Endometrial microvascular endothelial cells (primary cell): ENCODE measurements around the gene DPP6. TPM values are rescaled to one million over a fixed set of nuclear protein-coding genes. Genes with fewer than 3 reads are reported as not detected.

ENCODE experiments used
- in situ Hi-C: cut with HindIII; loops from 2 replicates; pipeline ENCODE4 v1.10.0; 2017; ENCODE audit warnings: low sequenced_read_pairs, low pct_unique_long_range_greater_than_20kb; ENCODE audit errors: inconsistent ontology term
- total RNA-seq: library from RNA; depleted of rRNA; stranded (reverse); fragments of >200 nt; gene quantifications from one replicate; pipeline ENCODE4 v1.2.3, GENCODE V29; 2015; ENCODE audit errors: inconsistent ontology term

DPP6 gene
- total RNA-seq, 1 donor from 2014 or later, result not detected

DNA sequence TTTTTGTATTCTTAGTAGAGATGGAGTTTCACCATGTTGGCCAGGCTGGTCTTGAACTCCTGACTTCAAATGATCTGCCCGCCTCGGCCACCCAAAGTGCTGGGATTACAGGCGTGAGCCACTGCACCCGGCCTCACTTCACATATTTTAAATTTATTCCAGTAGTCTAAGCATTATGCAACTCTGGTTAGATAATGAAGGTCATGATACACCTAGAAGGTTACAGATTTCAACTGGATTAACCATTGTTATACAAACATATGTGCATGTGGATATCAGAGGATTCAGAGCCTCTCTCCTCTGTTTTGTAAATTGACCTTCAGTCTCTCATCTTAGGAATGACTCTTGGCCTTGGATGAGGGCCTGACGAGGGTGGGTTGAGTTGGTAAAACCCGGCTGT, 146.3 kb downstream of the DPP6 start:
- in situ Hi-C loops, result no loop called here

DNA sequence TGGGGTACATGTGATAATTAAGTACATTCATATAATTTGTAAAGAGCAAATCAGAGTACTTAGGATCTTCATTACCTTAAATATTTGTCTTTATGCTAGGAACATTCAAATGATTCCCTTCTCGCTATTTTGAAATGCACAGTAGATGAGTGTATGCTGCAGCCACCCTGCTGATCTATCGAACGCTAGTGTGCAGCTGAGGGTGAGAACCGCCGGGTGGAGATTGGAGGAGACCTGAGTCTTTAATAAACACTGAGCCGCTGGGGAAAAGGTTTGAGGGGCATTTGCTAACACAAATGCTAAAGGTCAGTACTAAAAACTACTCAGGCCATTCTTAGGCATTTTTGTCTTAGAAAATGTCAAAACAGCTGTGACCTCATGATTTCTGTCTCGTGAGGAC, 148.0 kb downstream of the DPP6 start:
- in situ Hi-C loops, result no loop called here

DNA sequence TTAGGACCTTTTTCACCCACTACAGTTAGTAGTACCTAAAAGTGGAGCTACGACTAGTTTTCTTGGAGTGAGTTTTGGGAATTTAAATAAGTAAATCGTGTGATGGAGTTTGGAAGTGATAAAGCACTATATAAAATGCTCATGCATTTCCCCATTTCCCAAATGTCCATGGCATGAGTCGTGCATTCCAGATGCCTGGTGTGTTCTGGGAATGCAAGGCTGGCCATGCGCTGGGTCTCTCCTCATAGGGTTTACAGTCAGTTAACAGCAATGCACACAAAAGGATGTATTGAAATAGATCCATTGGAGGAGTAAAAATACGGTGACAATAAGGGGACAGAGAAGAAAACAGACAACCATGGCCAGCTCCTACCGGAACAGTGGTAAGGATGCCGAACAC, 149.8 kb downstream of the DPP6 start:
- in situ Hi-C loops, result no loop called here

DNA sequence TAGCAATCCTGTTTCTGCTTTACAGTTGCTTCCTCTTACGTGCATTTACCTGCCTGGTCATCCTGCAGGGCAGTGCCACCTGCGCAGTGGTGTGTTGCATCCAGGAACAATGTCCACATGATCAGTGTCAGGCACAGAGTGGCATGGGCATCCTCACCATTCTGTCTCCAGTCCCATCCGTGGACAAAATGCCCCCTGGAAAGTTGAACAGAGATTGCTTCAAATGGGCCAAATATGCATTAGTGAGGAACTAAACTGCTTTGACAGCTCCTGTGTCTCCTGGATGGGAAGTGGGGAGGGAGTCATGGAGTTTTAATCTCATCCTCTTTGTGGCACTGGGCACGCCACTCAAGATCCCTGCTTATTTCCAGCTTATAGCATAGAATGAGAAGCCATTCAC, 151.8 kb downstream of the DPP6 start:
- in situ Hi-C loops, result no loop called here

DNA sequence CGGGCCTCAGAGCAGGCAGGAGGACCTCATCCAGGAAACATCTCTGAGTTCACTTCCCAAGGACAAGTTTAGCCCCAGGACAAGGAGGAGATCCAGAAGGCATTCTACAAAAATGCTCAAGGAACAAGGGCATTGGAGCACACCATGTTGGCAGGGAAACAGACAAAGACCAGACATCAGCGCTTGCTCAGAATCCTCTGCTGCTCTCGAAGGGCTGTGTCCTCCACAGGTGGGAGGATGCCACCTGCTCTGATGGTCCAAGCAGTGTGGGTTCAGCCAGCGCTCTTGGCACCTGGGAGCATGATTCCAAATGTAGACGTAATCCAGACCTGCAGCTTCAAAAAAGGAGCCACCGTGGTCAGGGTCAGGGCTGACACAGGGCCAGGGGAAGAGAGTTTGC, 160.7 kb downstream of the DPP6 start:
- in situ Hi-C loops, result no loop called here

DNA sequence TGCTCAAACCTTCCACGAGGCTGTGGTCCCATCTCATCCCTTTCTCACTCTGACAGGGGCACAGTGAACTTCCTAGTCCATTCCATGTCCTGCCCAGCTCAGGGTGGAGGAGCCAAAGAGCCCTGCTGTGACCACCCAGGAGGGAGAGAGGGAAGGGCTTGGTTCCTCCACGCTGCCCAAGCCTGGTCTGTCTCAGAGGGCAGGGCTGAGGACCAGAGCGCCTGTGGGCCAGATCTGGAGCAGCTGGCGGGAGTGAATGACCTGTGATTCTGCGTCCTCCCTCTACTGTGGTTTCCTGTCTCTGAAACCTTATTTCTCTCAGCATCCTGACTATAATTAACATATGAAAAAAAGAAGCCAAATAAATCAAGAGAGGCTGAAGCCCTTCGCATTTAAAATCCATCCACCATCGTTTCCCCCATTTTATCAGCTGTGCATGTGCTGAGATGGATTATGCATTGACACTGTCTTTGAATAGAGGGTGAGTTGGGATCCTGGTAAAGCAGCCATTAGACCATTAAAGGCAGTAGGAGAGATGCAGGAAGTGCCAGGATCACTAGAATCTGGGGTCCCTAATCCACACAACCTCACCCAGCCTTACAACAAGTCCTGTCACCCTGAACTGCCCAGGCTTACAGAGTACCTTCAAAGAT, 165.6 kb downstream of the DPP6 start:
- in situ Hi-C loops, result no loop called here

DNA sequence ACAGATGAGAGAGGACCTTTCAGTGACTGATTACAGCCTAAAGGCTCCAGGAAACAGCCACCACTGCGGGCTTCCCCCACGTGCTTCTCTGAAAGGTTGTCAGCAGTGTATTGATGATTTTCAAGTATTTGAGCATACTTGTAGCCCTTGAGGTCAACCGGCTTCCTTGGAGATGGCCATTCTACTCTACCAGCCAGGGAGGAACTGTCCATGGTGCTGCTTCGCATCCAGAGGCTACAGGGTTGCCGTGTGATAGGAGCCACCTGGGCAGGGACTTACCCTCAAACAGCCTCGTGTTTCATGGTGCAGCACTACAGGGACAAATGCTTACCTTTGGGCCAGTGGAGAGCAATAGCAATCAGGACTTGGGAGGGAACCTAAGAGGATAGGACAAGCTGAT, 179.5 kb downstream of the DPP6 start:
- in situ Hi-C loops, result no loop called here

DNA sequence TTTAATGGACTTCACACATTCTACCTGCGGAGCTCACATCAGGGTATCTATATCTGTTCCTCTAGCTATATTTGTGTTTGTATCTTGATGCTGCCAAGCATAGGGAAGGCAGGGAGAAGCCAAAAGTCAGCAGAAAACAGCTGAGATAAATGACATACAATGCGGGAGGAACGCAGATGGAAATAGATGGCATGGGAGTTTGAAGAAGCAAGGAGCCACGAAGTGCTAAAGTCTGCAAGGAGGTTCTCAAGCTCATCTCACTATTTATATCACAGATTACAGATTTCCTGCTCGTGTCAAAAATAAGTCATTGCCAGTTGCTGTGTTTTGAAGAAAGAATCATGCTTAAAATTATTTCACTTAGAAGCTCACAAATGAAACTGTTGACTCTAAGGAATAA, 180.5 kb downstream of the DPP6 start:
- in situ Hi-C loops, result no loop called here

DNA sequence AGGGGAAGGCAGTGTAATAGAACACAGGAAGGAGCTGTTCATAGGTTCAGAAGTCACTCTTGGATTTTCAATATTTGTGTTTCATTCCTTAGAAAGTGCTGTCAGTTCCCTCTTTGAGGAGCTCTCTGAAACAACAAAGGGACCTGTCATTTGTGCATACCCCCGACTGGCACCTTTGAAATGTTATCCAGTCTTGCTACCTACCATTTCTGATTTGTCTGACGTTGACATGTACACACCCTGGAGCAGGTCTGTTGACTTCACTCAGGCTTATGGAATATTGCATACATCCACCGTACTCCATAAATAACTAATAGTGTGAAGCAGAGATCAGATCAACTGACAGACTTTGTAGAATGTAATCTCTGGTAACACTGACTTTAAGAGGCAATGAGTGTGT, 189.8 kb downstream of the DPP6 start:
- in situ Hi-C loops, result no loop called here

DNA sequence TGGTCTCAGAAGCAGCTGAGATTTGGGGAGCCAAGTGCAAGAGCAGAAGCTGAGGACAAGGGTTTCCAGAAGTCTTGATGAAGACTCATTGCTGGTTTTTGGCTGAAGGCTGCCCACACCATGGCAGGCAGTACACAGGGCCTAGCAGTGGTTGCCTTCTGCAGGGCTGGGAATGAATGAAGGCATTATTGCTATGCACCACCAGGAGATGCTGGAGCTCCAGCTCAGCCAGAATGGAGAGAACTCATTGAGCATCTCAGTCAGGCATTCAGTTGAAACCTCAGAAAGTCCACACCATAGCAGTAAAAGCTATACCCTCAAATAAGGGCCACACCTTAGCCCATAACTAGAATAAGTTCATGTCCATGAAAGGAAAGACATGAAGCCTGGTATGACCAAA, 190.5 kb downstream of the DPP6 start:
- in situ Hi-C loops, result no loop called here

DNA sequence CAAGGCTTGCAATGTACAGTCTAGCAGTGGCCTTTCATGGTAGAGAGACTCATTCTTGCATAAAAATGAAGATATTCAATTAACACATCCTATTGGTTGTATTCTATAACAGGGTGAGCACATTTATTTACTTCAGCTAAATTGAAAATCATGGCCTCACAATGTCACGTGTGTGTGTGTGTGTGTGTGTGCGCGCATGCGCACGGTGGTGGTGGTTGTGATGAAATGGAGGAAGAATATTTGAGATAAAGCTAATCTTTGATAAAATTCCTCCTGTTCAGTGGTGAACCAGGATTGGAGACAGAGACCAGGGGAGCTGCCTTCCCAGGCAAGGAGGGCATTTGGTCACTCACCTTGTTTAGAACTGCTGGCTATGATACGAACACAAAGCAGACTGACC, 199.8 kb downstream of the DPP6 start:
- in situ Hi-C loops, result no loop called here

DNA sequence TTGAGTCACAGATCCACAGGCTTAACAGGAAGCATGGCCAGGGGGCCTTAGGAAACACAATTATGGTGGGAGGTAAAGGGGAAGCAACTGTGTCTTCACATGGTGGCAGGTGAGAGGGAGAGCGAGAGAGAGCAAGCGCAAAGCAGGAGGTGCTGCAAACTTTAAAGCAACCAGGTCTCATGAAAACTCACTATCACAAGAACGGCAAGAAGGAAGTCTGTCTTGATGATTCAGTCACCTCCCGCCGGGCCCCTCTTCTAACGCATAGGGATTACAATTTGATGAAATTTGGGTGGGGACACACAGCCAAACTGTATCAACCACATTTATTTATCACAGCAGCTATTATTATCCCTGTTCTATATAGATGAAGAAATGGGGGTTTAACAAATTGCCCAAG, 201.6 kb downstream of the DPP6 start:
- in situ Hi-C loops, result no loop called here

DNA sequence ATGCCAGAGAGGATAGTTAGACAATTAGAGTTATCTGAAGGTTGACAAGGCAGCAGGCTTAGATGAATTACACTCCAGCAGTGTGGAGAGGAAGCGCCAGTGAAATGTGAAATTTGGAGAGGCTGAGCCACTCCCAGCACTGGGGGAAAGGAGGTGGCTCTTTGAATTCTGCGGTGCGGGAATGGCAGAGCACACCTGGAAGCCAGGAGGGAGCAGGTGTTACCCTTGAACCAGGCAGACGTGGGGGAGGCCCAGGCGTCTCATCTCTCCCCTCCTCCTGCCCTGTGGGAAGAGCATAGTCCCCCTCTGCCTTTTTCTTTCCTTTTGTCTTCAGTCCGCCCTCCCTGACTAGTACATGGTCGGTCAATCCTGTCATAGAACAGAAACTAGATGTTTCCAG, 203.1 kb downstream of the DPP6 start:
- in situ Hi-C loops, result no loop called here

DNA sequence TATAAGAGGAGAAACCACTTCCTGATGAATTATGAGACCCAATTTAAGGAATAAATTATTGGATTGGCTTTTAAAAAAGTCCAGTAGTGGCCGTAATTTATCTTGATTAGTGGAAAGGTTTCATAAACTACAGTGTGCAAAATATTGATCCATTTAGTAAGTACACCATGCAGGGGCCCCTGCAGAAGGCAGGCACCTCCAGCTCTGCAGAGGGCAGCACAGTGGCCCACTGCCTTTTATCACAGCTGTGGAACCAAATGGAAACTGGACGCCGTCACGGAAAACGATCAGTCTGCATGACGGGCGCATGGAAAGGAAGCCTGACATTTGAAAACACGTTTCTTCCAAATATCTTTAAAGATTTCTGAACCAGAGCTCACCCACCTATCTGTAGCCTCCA, 204.0 kb downstream of the DPP6 start:
- in situ Hi-C loops, result no loop called here

DNA sequence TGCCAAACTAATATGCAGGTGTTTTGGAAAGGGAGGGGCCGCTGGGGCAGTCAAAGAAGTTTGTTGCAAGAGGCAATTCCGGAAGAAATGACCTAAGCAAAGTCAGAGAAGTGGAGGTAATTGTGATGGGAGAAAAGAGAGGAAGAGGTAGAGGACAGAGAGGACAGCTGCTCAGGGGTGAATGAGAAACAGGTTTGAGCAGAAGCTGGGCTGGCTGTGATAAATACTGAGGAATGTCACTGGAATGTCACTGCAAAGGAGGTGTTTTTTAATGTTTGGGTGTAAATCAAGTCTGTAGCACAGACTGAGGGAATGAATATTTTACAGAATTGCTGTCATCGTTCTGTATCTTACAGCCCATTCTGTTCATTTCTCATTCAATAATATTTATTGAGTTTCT, 207.2 kb downstream of the DPP6 start:
- in situ Hi-C loops, result no loop called here

DNA sequence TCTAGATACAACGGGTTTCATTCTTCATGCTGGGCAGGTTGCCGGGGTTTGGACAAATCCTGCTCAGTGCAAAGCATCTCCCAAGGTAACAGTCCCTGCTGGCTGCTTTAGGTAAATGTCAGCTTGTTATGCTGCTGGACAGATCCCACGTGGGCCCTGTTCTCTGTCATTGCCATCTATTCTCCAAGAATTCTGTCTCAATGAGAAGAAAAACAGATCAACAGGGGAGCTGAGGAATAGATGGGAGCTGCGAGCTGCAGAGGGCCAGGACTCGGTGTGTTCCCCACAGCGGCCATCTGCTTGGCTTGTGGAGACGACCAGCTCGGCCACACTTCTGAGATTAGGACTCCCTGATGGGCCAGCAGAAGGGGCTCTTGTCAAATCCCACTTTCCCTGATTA, 235.2 kb downstream of the DPP6 start:
- in situ Hi-C loops, result no loop called here

DNA sequence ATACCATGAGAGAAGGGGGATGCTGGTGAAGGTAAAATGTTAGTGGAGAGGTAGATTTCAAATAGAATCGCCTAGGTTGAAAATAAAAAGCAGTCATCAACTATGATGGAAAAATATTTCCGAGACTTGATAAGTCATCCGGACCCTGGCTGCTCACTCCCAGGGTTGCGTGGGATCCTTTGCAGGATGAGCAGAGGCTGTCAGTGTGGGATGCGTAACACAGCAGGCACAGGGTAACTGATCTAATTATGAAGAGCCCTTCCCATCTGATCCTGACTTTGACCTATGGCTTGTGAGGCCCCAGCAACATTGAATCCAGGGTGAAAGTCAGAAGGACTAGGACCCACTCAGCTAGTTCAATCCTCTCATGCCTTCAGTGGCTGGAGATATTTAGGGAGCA, 236.9 kb downstream of the DPP6 start:
- in situ Hi-C loops, result no loop called here

DNA sequence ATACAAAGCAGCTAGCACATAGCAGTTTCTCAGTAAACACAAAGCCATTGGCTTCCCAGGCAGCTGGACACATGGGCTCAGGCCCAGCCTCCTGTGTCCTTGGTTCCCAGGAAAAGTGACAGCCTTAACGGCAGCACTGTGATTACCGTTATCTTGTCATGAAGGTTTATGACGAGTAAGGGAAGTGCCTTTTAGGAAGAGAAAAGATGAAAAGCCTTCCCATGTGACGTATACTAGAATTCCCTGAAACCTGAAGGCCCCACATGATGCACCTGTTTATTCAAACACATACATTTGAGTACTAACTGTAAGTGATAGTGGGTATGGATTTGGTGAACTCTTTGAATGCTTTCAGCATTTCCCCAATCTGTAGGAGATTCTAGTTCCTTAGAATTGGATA, 244.2 kb downstream of the DPP6 start:
- in situ Hi-C loops, result no loop called here

DNA sequence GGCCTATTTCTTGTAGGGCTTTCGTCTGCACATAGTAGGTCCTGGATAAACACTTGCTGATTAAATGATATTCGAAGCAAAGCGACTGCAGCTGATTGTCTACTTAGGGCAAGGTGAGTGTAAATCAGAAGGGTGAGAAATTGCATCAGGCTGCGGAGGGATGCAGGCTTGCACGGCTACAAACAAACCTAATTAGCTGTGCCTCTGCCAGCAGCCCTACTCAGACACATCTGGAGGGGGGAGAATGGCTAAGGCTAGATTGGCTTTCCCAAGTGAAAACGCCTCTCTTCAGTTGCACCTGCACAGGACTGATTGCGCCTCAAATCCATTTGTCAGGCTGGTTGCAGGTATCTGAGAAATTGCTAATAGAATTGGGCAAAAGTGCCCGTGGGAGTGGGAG, 247.5 kb downstream of the DPP6 start:
- in situ Hi-C loops, result no loop called here

DNA sequence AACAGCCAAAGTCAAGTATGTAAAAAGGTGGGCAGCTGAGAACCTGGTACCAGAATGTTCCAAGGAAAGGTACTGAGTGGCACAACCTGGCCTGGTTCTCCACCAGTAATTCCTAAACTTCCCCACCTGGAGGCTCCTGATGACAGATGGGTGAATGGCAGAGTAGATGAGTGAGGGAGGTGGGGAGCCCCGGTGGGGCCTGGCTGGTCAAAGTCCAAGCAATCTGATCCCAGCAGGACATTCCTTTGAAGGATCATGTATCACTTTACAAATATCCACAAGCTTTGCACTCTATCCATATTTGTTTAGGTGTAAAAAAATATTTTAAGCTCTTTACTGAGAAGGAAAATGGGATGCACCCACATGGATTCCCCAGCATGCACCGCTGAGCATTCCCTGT, 250.2 kb downstream of the DPP6 start:
- in situ Hi-C loops, result no loop called here

DNA sequence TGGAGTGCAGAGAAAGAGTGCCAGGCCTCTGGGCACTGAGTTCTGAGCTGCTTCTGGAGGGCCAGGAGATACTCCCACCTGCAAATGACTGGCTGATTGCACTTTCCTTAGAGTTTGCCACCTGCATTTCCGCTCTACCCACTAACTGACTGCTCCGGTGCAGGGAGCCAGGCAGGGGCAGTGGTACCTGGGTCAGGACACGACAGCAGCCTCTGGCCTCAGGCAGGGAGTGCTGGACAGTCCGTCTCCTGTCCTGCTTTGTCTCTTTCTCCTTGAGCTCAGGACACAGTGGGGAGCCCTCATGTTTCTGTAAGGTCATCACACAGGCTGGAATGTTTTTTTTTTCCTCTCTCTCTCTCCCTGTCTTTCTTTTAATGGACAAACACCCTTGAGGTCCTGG, 252.0 kb downstream of the DPP6 start:
- in situ Hi-C loops, result no loop called here
